ENCODE results near the gene C2orf80. TPM values are rescaled to one million over a fixed set of nuclear protein-coding genes. Genes with fewer than 3 reads are reported as not detected.
"Not testable (repeated sequence)": the region's sequence is repeated elsewhere in the genome, so short reads cannot be mapped to it uniquely, and the experiment has no call there.

Gene C2orf80
- under 1 TPM in 2 of 4 donors, not detected in 2; 0.46 to 0.58 TPM for polyA plus RNA-seq (ENCODE audit: insufficient read length in 4 of 4)

GRCh38 chr2:208189810-208190503, at the start of gene C2orf80:
TSS of gene C2orf80 (minus strand) at chr2:208190030. CDS start at chr2:208186986, 3,044 bp downstream.
- no peak for DNase-seq (ENCODE audit: low read depth in 4 of 4, low spot score in 3 of 4)

GRCh38 chr2:208235860-208236259, 46.0 kb upstream of the C2orf80 start:
- DNase-seq (ENCODE audit: low read depth in 4 of 4, low spot score in 3 of 4): no peak

- DNase-seq (ENCODE audit: low read depth in 4 of 4, low spot score in 3 of 4): no peak
These were observed 45.0 kb upstream of the C2orf80 start for GRCh38 chr2:208234786-208235185.

GRCh38 chr2:208228476-208228875, 38.6 kb upstream of the C2orf80 start:
- DNase-seq (ENCODE audit: low read depth in 4 of 4, low spot score in 3 of 4): no peak

GRCh38 chr2:208227581-208228232, 37.9 kb upstream of the C2orf80 start:
- DNase-seq (ENCODE audit: low read depth in 4 of 4, low spot score in 3 of 4): no peak

GRCh38 chr2:208224802-208225201, 35.0 kb upstream of the C2orf80 start:
- DNase-seq (ENCODE audit: low read depth in 4 of 4, low spot score in 3 of 4): no peak

GRCh38 chr2:208222351-208222750, 32.5 kb upstream of the C2orf80 start:
- DNase-seq (ENCODE audit: low read depth in 4 of 4, low spot score in 3 of 4): no peak

GRCh38 chr2:208221873-208222272, 32.0 kb upstream of the C2orf80 start:
- DNase-seq (ENCODE audit: low read depth in 4 of 4, low spot score in 3 of 4): not testable (repeated sequence)

GRCh38 chr2:208210688-208211451, 21.0 kb upstream of the C2orf80 start:
- no peak for DNase-seq (ENCODE audit: low read depth in 4 of 4, low spot score in 3 of 4)

- DNase-seq (ENCODE audit: low read depth in 4 of 4, low spot score in 3 of 4): no peak
These were observed 18.7 kb upstream of the C2orf80 start for GRCh38 chr2:208208335-208209085.

GRCh38 chr2:208207769-208208168, 17.9 kb upstream of the C2orf80 start:
- no peak for DNase-seq (ENCODE audit: low read depth in 4 of 4, low spot score in 3 of 4)

GRCh38 chr2:208204166-208204565, 14.3 kb upstream of the C2orf80 start:
- no peak for DNase-seq (ENCODE audit: low read depth in 4 of 4, low spot score in 3 of 4)

GRCh38 chr2:208195531-208195930, 5.7 kb upstream of the C2orf80 start:
- no peak for DNase-seq (ENCODE audit: low read depth in 4 of 4, low spot score in 3 of 4)

- DNase-seq (ENCODE audit: low read depth in 4 of 4, low spot score in 3 of 4): no peak
These were observed 2.9 kb upstream of the C2orf80 start for GRCh38 chr2:208192611-208193236.

- no peak for DNase-seq (ENCODE audit: low read depth in 4 of 4, low spot score in 3 of 4)
These were observed 591 bp downstream of the C2orf80 start for GRCh38 chr2:208189069-208189809.

GRCh38 chr2:208186893-208187292, 2.9 kb downstream of the C2orf80 start:
- DNase-seq (ENCODE audit: low read depth in 4 of 4, low spot score in 3 of 4): no peak

- DNase-seq (ENCODE audit: low read depth in 4 of 4, low spot score in 3 of 4): no peak
These were observed 3.4 kb downstream of the C2orf80 start for GRCh38 chr2:208186465-208186864.

- no peak for DNase-seq (ENCODE audit: low read depth in 4 of 4, low spot score in 3 of 4)
These were observed 5.7 kb downstream of the C2orf80 start for GRCh38 chr2:208183972-208184705.

GRCh38 chr2:208183526-208183925, 6.3 kb downstream of the C2orf80 start:
- DNase-seq (ENCODE audit: low read depth in 4 of 4, low spot score in 3 of 4): no peak
